ENCODE results near the gene WDR33.

WDR33 gene

GRCh38 chr2:127690696-127691095 lies 120.3 kb downstream of the WDR33 start:
- no peak for DNase-seq

GRCh38 chr2:127688405-127688804 lies 122.6 kb downstream of the WDR33 start:
- DNase-seq: no peak

GRCh38 chr2:127685410-127686080 lies 125.4 kb downstream of the WDR33 start:
- DNase-seq: no peak

DNA sequence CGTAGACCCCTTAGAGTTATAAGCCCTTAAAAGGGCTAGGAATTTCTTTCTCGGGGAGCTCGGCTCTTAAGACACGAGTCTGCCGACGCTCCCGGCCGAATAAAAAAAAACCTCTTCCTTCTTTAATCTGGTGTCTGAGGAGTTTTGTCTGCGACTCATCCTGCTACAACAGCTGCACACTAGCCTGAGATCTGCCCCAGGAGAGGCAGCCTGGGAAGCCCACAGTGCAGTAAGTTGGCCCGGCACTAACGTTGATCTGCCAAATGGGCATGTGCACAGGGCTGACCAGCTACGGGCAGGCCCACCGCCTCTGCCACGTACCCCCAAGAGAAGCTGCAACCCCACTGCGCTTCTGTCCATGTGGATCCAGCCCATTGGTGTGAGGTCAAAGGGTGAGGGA lies 127.2 kb downstream of the WDR33 start:
- no peak for DNase-seq

- DNase-seq: no peak
Observed at GRCh38 chr2:127683056-127683455, 127.9 kb downstream of the WDR33 start.

- DNase-seq: no peak
Observed at GRCh38 chr2:127681976-127682857, 128.8 kb downstream of the WDR33 start.

GRCh38 chr2:127681288-127681804 lies 129.6 kb downstream of the WDR33 start:
- peak in 1 of 2 experiments; percentile 16 for DNase-seq

DNA sequence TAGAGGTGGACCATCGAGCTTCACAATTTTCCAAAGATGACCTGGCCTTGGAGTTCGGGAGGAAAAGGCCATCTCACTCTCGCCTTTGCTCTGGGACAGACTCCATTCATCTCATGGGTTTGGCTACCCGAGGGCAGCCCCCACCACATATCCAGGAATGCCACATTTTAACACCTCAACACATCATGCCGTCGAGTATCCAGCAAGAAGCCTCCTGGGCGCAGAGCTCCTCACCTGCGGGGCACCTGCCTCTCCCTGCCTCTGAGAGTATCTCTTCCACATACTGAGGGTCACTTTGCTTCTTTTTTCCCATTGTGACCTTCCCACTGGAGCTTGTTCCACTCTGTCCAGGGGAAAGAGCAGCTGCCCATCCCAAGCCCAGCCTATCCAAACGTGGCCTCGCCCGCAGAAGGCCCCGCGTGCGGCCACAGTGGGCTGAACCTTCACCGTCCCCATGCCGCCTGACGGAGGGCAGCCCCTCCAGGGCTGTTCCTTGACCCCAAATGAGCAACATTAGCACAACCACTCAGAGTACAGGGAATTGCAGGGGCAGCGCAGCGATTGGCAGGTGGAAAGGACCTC lies 130.2 kb downstream of the WDR33 start:
- no peak for DNase-seq

DNA sequence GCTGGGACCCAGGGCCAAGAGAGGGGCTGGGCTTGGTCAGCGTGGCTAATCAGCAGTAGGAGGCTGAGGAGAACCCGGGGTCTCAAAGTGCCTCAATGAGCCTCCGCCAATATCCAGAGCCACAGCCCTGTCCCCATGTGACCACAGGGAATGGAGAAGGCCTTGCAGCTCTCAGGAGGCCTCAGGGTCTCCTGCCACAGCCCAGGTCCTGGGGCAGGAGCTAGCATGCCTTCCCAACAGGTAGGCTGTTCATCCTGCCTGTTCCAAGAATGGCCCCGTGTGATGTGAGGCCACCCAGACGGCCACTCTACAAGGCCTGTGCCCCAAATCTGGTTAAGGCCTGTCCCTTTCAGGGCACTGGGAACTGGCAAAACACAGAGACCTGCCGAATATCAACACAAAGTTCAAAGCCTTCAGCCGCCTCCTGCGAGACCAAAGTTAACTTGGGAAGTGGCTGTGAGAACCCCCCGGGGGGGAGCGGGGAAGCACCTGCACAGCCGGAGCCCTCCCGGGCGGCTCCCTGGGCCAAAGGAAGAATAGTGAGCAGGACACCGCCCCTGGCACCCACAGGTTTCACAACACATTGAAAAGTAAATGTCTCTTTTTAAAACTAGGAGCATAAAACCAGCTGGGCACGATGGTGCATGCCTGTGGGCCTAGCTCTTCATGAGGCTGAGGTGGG lies 131.2 kb downstream of the WDR33 start:
- DNase-seq: no peak

- no peak for DNase-seq
Observed at GRCh38 chr2:127678991-127679390, 132.0 kb downstream of the WDR33 start.

- no peak for DNase-seq
Observed at GRCh38 chr2:127678531-127678930, 132.4 kb downstream of the WDR33 start.

DNA sequence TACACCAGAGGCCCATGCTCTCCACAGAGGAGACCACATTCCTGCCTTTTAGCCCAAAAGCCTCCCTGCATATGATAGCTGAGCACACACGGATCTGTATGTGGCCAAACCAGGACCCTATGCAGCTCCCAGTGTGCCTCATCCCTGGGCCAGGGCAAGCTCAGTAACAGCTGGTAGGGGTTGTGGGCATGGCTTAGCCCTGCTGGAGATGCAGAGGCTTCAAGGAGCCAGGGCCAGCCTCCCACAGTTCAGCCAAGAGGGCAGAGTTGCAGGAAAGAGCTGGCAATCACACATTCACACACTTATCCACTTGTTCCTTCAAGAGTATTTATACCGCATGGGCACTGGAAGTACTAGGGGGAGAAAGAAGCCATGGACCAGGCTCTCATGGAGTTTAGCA lies 134.1 kb downstream of the WDR33 start:
- DNase-seq: no peak

DNA sequence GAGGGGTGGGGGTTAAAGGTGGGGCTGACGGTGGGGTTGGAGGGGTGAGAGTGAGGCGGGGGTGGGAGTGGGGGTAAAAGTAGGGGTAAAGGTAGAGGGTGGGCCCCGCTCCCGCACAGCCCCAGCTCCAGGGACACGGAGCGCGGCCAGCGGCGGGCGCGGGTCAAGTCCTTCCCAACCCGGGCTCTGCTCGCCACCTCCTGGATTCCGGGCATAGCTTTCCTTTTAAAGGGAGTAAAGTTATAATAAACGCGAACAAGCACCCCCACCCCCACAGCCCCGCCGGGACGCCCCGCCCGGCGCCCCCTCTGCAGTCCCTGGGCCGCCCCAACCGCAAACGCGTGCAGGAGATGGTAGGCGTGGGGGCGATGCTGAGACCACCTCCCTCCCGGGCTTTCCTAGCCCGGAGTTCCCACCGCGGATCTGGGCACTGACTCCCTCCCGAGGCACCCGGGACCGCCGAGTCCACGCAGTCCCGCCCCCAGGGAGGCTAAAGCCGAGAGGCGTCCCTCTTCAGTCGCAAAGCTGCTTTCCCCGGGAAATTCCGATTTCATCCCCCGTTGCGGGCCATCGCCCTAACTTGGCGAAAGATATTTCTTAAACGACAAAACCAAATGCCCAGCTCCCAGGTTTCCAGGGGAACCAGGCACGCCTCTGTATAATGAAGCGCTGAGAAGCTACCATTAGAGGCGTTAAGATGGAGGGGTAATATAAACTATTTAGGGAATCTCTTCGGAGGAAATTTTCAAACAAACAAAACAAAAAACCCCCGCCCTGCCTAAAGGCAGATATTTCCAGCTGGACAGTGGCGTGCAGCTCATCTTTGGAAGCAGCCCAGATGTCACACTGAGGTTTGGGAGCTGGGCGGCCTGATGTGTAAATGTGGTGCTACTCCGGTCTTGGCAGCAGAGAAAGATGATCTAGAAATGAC lies 135.4 kb downstream of the WDR33 start, which contains the start of gene LIMS2:
Gene LIMS2, minus strand, starts transcription at position 200 of the 931 bp plus-strand sequence. CDS start 506 bp downstream, outside the sequence.
- DNase-seq: peak in 1 of 2 experiments; percentile 24

DNA sequence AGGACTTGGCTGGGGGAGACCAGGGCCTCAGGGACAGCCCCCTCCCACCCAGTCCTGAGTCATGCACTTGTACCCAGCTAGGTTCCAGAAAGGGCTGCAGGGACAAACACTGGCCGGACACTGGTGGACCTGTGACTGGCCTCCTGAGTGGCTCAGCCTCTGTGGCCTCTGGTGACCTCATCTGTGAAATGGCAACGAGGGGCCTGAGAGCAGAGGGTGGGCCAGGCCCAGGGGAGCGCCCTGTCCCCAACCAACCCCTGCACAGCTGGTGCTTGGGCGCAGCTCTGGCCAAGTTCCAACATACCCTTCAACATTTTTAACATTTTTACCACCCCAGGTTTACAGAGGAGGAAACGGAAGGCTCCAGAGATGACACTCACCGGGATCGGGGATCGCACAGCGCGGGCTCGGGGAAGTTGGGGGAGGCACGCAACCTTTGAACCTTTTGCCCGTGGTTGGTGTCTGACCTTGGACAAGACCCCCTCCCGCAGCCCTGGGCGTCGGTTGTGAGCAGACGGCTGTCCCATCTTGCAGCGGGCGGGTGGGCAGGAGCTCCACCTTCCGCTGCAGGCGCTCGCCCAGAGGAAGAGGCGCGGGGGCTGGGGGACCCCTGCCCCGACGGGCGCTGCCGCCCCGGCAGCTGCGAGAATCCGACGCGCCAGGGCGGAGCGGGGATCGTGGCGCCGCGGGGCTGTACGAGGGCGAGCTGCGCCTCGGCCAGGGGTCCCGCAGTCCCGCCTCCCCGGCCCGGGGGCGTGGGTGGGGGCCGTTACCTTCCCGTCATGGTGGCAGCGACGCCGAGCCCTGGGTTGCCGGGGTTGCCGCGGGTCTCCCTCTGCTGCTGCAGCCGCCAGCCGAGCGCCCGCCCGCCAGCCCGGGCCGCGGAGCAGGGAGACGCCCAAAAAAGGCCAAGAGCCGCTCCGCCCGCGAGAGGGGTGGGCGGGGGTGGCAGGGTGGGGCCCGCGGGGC lies 136.4 kb downstream of the WDR33 start:
- DNase-seq: peak in 1 of 2 experiments; percentile 42

- no peak for DNase-seq
Observed at GRCh38 chr2:127673291-127674069, 137.5 kb downstream of the WDR33 start.

DNA sequence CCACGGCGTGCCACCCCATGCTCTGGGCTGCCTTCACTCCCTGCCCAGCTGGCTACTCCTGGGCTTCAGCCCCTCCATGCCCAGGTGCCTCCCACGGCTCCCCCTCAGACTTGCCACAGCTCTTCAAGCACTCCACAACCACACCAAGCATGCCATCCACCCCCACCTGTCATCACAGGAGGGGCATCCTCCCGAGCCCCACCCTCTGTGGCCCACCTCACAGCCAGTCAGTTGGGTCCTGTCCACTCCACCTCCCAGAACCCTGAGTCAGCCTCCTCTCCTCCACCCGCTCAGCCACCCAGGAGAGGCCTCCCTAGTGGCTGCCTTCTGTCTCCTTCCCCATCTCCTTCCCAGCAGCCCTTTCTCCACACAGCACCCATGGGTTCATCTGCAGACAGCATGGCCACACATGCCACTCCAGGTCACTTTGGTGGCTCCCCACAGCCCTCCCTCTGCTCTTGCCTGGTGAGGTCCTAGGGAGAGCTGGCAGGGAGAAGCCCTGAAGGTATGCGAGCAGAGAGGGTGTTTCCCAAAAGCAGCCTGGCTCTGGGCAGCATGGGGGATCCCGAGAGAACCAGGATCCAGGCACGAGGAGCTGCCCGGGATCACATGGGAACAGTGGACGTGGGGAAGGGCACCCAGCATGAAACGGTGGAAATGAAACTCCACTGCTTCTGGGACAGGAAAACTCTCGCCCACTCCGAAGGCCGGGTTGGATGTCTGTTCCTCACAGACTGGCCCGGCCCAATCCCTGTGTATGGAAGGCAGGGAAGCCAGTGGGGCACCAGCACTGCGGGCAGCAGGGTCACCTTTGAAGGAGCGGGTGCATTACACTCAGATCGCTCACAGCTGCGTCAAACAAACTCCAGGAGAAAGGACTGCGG lies 138.4 kb downstream of the WDR33 start:
- peak in 1 of 2 experiments; percentile 17 for DNase-seq

GRCh38 chr2:127671557-127672302 lies 139.2 kb downstream of the WDR33 start:
- peak in 1 of 2 experiments; percentile 14 for DNase-seq

- no peak for DNase-seq
Observed at GRCh38 chr2:127670957-127671290, 140.0 kb downstream of the WDR33 start.

Data from activated T-cell treated with anti-CD3 and anti-CD28 coated beads, Interleukin-2, amount 50 U/mL, for 48 hours (primary cell).